Endothelial cell of umbilical vein (primary cell): ENCODE results near the gene TNS2.

ENCODE experiments used
- EZH2 ChIP-seq: IDR thresholded peaks from 2 replicates; pipeline ENCODE4 v1.6.1; 2012; ENCODE audit warnings: borderline replicate concordance, low read depth, mild to moderate bottlenecking, moderate library complexity, low read length, inconsistent platforms; ENCODE audit not compliant: severe bottlenecking
- GATA2 ChIP-seq: IDR thresholded peaks from 2 replicates; pipeline ENCODE4 v1.7.0; 2011; ENCODE audit warnings: low read depth, mild to moderate bottlenecking, moderate library complexity, mixed read lengths, low read length; ENCODE audit not compliant: insufficient read length, insufficient read depth
- JUN ChIP-seq: IDR thresholded peaks from 2 replicates; pipeline ENCODE4 v1.6.1; 2011; ENCODE audit warnings: borderline replicate concordance, low read depth; ENCODE audit not compliant: insufficient read length, insufficient read depth
- MYC ChIP-seq: IDR thresholded peaks from one replicate; pipeline ENCODE4 v1.6.1; 2011; ENCODE audit warnings: mild to moderate bottlenecking, low read depth, low read length
- POLR2A ChIP-seq: IDR thresholded peaks from 2 replicates; pipeline ENCODE4 v1.6.1; 2012; ENCODE audit warnings: low read depth, mild to moderate bottlenecking, control low read depth, low read length
- POLR2AphosphoS5 ChIP-seq: IDR thresholded peaks from 2 replicates; pipeline ENCODE4 v1.6.1; 2012; ENCODE audit warnings: low read depth, mild to moderate bottlenecking, control low read depth, low read length, moderate library complexity; ENCODE audit not compliant: insufficient read depth
- TF ChIP-seq, protein P1 (sequence below), 2 donors: IDR thresholded peaks; 1 replicate in 1 of 2; 2 replicates in 1 of 2; pipeline ENCODE4 v1.5.1; 2011; ENCODE audit warnings: low read length in 2 of 2, mild to moderate bottlenecking in 2 of 2, moderate library complexity in 2 of 2, control low read depth in 1 of 2, inconsistent platforms in 1 of 2, low read depth in 1 of 2; ENCODE audit not compliant: insufficient read depth in 1 of 2; ENCODE audit errors: extremely low read depth in 1 of 2
- TF ChIP-seq, protein P2 (sequence below): IDR thresholded peaks from 2 replicates; pipeline ENCODE4 v1.6.1; 2011; ENCODE audit not compliant: insufficient read depth, insufficient read length

GRCh38 chr12:53099071-53099882 lies 49.4 kb downstream of the TNS2 start:
- TF ChIP-seq, protein P1, sequence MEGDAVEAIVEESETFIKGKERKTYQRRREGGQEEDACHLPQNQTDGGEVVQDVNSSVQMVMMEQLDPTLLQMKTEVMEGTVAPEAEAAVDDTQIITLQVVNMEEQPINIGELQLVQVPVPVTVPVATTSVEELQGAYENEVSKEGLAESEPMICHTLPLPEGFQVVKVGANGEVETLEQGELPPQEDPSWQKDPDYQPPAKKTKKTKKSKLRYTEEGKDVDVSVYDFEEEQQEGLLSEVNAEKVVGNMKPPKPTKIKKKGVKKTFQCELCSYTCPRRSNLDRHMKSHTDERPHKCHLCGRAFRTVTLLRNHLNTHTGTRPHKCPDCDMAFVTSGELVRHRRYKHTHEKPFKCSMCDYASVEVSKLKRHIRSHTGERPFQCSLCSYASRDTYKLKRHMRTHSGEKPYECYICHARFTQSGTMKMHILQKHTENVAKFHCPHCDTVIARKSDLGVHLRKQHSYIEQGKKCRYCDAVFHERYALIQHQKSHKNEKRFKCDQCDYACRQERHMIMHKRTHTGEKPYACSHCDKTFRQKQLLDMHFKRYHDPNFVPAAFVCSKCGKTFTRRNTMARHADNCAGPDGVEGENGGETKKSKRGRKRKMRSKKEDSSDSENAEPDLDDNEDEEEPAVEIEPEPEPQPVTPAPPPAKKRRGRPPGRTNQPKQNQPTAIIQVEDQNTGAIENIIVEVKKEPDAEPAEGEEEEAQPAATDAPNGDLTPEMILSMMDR (IDR thresholded peaks at IDR 0.05; ENCODE audit: extremely low read depth in 1 of 2, insufficient read depth in 1 of 2, low read depth in 1 of 2, low read length in 2 of 2): peak; percentile 94 to 95
- TF ChIP-seq POLR2AphosphoS5 (peak; percentile 60), EZH2 (no peak), POLR2A (peak; percentile 53), JUN (peak; percentile 44), GATA2 (peak; percentile 23), MYC (no peak)
- TF ChIP-seq, protein P2, sequence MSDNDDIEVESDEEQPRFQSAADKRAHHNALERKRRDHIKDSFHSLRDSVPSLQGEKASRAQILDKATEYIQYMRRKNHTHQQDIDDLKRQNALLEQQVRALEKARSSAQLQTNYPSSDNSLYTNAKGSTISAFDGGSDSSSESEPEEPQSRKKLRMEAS: no peak
